Glutamatergic neuron (in vitro differentiated cells): Measurements from ENCODE around the gene OLFM4. TPM values are rescaled to one million over a fixed set of nuclear protein-coding genes. Genes with fewer than 3 reads are reported as not detected.
A peak's percentile ranks its signal among the peaks of the same experiment; 100 is the strongest.

Experiments used
- DNase-seq: peaks from one replicate; pipeline ENCODE4 v3.0.0; 2022
- H3K27ac Mint-ChIP-seq: one replicate; pipeline ENCODE4 v1.8.0; 2020; ENCODE audit warnings: mild to moderate bottlenecking, mixed read lengths, inconsistent platforms; ENCODE audit not compliant: unreplicated experiment
- H3K27me3 Mint-ChIP-seq: one replicate; pipeline ENCODE4 v1.8.0; 2020; ENCODE audit warnings: mild to moderate bottlenecking, moderate library complexity, mixed read lengths, inconsistent platforms; ENCODE audit not compliant: unreplicated experiment
- H3K36me3 Mint-ChIP-seq: one replicate; pipeline ENCODE4 v1.8.0; 2020; ENCODE audit warnings: mild to moderate bottlenecking, mixed read lengths, inconsistent platforms; ENCODE audit not compliant: unreplicated experiment
- H3K4me1 Mint-ChIP-seq: one replicate; pipeline ENCODE4 v1.8.0; 2020; ENCODE audit warnings: mild to moderate bottlenecking, low read depth, mixed read lengths, inconsistent platforms; ENCODE audit not compliant: unreplicated experiment
- H3K4me3 Mint-ChIP-seq: one replicate; pipeline ENCODE4 v1.8.0; 2020; ENCODE audit warnings: mild to moderate bottlenecking, mixed read lengths, inconsistent platforms; ENCODE audit not compliant: unreplicated experiment
- H3K9me3 Mint-ChIP-seq: one replicate; pipeline ENCODE4 v1.8.0; 2020; ENCODE audit warnings: mild to moderate bottlenecking, moderate library complexity, mixed read lengths, inconsistent platforms; ENCODE audit not compliant: unreplicated experiment
- CTCF ChIP-seq: fragments of 200-600 bp; sonication (generic); IDR thresholded peaks from one replicate; pipeline ENCODE4 v1.5.0; 2021; ENCODE audit not compliant: partially characterized antibody, unreplicated experiment
- total RNA-seq: library from RNA; stranded (reverse); fragmentation: NEBNext Ultra II Directional; extraction: Animal tissue kit (Norgen Biotek cat#: 25700); gene quantifications from one replicate; pipeline ENCODE4 v1.2.1, GENCODE V29; 2021; ENCODE audit not compliant: unreplicated experiment

OLFM4 gene
- total RNA-seq, 1 donor from 2014 or later = 0.15 TPM

GRCh38 chr13:53064731-53065130, 36.1 kb downstream of the OLFM4 start:
- H3K27me3 Mint-ChIP-seq = peaks cover 5% of the 10 kb centered on the region
- no peak for TF ChIP-seq CTCF

GRCh38 chr13:53066411-53066810, 37.8 kb downstream of the OLFM4 start:
- Mint-ChIP-seq H3K27me3 (peaks cover 5% of the 10 kb centered on the region), H3K4me3 (no peak overlapping the region), H3K9me3 (peaks cover 7% of the 10 kb centered on the region), H3K36me3 (no peaks in the 10 kb centered on the region), H3K4me1 (peaks cover 38% of the 10 kb centered on the region), H3K27ac (no peak overlapping the region)
- TF ChIP-seq CTCF = no peak
- no peak for DNase-seq

More at GRCh38 chr13:53064731-53065130, 36.1 kb downstream of the OLFM4 start:
- H3K4me1 Mint-ChIP-seq = peaks cover 38% of the 10 kb centered on the region
- DNase-seq = no peak
- no peak overlapping the region for H3K4me3 Mint-ChIP-seq
- no peaks in the 10 kb centered on the region for H3K36me3 Mint-ChIP-seq
- H3K27ac Mint-ChIP-seq = peak overlapping the region; percentile 67
- H3K9me3 Mint-ChIP-seq = peaks cover 7% of the 10 kb centered on the region

GRCh38 chr13:53068585-53069520, 40.2 kb downstream of the OLFM4 start:
- DNase-seq = peak; percentile 73
- TF ChIP-seq CTCF = no peak
- H3K27me3 Mint-ChIP-seq = peaks cover 8% of the 10 kb centered on the region
- peaks cover 41% of the 10 kb centered on the region for H3K4me1 Mint-ChIP-seq
- peaks cover 7% of the 10 kb centered on the region for H3K9me3 Mint-ChIP-seq
- H3K27ac Mint-ChIP-seq = peak overlapping the region; percentile 99
- H3K36me3 Mint-ChIP-seq = no peaks in the 10 kb centered on the region
- H3K4me3 Mint-ChIP-seq = peak overlapping the region; percentile 80

GRCh38 chr13:53069800-53070199, 41.2 kb downstream of the OLFM4 start:
- Mint-ChIP-seq H3K27me3 (peaks cover 8% of the 10 kb centered on the region), H3K27ac (peak overlapping the region; percentile 99), H3K4me1 (peaks cover 39% of the 10 kb centered on the region), H3K36me3 (no peaks in the 10 kb centered on the region), H3K4me3 (peak overlapping the region; percentile 47), H3K9me3 (peaks cover 7% of the 10 kb centered on the region)
- no peak for TF ChIP-seq CTCF
- DNase-seq = no peak

GRCh38 chr13:53073711-53074110, 45.1 kb downstream of the OLFM4 start:
- Mint-ChIP-seq H3K36me3 (peaks cover 6% of the 10 kb centered on the region), H3K27me3 (peaks cover 8% of the 10 kb centered on the region), H3K4me3 (no peak overlapping the region), H3K27ac (no peak overlapping the region), H3K9me3 (peaks cover 10% of the 10 kb centered on the region), H3K4me1 (peaks cover 36% of the 10 kb centered on the region)
- TF ChIP-seq CTCF = no peak
- no peak for DNase-seq
